ENCODE measurements around the gene SNRK. TPM values are rescaled to one million over a fixed set of nuclear protein-coding genes. Genes with fewer than 3 reads are reported as not detected.

SNRK gene
- total and polyA plus RNA-seq, 2 of the 13 experiments (the other 11 are each of a cell fraction or from before 2014, with no cell fraction given): 11.4 to 16.1 TPM

DNA sequence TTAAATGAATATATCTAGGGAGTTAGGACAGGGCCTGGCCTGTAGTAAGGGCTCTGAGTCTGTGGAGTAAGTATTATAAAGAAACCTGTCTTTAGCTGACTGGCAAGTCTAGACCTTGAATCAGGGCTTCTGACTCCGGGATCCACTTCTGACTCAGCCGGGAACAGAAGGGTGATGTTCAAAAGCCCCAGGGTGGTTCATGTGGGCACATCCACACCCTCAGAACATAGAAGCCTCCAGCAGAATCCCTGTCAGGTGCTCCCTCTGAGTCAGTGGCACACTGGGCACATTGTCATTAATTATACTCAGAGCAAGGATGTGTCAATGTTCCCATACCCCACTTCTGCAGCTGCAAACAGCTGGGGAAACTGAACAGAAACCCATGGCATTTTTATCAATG, 26.7 kb upstream of the SNRK start:
- no peak for ATAC-seq
- CTCF ChIA-PET (ENCODE audit: low intra/inter-chr PET ratio, low total read pairs): no interaction called here

More for the DNA sequence above, 26.7 kb upstream of the SNRK start:
- Histone ChIP-seq H3K4me2 (ENCODE audit: low read depth, low read length) (no peak overlapping the region), H3K27me3 (ENCODE audit: control insufficient read depth in 1 of 2, insufficient read depth in 2 of 2, low read length in 2 of 2) (peaks cover 0 to 11% of the 10 kb centered on the region in 2 experiments; a peak in 2 of 5 replicates), H3K4me3 (replicated peaks in 1 of 3; ENCODE audit: insufficient read depth in 1 of 3, low read depth in 2 of 3, low read length in 3 of 3) (no peak overlapping the region), H3K9me3 (ENCODE audit: low read length) (no peaks in the 10 kb centered on the region), H3K36me3 (replicated peaks in 1 of 2; ENCODE audit: control insufficient read depth in 1 of 2, insufficient read depth in 2 of 2, low read length in 2 of 2) (no peaks in the 10 kb centered on the region), H3K27ac (ENCODE audit: extremely low read length, insufficient read depth, low read length) (no peak overlapping the region), H3K4me1 (ENCODE audit: insufficient read depth, low read length) (peaks cover 10% of the 10 kb centered on the region), H4K20me1 (ENCODE audit: insufficient read depth, low read length) (no peaks in the 10 kb centered on the region), H2AFZ (ENCODE audit: low read length) (no peak overlapping the region), H3K79me2 (ENCODE audit: insufficient read depth, low read length) (no peaks in the 10 kb centered on the region), H3K9ac (ENCODE audit: insufficient read depth, low read depth, low read length) (no peak overlapping the region)
- POLR2A ChIA-PET: no interaction called here
- 18% methylated on average over 2 of the region's 2 CpGs for WGBS (ENCODE audit: low lambda C conversion rate)
- no TSS peak for BruUV-seq (replicated peaks)
- DNase-seq (ENCODE audit: low spot score): no peak
- intact Hi-C loops (cut with micrococcal nuclease; ENCODE audit: unreplicated experiment) (no loop called here), in situ Hi-C loops (cut with HindIII; ENCODE audit: extremely low pct_ligation_motif_present, low pct_unique_long_range_greater_than_20kb) (no loop called here)
- TF ChIP-seq ZNF329 (CRISPR knock-in tag; IDR thresholded peaks at IDR 0.05; ENCODE audit: low read depth): no peak
- TF ChIP-seq, protein P1, sequence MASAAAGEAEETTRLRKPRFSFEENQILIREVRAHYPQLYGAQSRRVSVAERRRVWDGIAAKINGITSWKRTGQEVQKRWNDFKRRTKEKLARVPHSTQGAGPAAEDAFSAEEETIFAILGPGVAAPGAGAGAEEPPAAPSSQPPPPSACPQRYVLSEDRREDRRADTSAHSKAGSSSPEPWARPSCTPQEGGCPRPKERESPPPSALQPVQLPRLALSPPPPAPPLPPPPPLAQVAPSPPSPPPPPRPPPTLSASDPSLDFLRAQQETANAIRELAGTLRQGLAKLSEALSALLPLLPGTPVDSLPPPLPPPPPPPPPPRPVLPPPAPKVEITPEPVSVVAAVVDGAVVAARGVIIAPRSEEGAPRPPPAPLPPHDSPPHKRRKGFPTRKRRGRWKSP (CRISPR knock-in tag; IDR thresholded peaks at IDR 0.05): no peak
- TF ChIP-seq HNF4G (IDR thresholded peaks at IDR 0.05; ENCODE audit: borderline replicate concordance, low read depth, low read length): no peak
- no peak for TF ChIP-seq HNF4G (CRISPR knock-in tag; IDR thresholded peaks at IDR 0.05; ENCODE audit: borderline replicate concordance, low read depth)
- TF ChIP-seq SUZ12 (IDR thresholded peaks at IDR 0.05; ENCODE audit: low read depth, low read length): no peak
- no peak for TF ChIP-seq ZMYM3 (CRISPR knock-in tag; IDR thresholded peaks at IDR 0.05)
- TF ChIP-seq GTF2F1 (IDR thresholded peaks at IDR 0.05; ENCODE audit: low read length): no peak
- TF ChIP-seq NR2F6 (IDR thresholded peaks at IDR 0.05): no peak
- no peak for TF ChIP-seq NR2F6 (CRISPR knock-in tag; IDR thresholded peaks at IDR 0.05)
- TF ChIP-seq RAD21 (CRISPR knock-in tag; IDR thresholded peaks at IDR 0.05): no peak
- TF ChIP-seq, protein P2, sequence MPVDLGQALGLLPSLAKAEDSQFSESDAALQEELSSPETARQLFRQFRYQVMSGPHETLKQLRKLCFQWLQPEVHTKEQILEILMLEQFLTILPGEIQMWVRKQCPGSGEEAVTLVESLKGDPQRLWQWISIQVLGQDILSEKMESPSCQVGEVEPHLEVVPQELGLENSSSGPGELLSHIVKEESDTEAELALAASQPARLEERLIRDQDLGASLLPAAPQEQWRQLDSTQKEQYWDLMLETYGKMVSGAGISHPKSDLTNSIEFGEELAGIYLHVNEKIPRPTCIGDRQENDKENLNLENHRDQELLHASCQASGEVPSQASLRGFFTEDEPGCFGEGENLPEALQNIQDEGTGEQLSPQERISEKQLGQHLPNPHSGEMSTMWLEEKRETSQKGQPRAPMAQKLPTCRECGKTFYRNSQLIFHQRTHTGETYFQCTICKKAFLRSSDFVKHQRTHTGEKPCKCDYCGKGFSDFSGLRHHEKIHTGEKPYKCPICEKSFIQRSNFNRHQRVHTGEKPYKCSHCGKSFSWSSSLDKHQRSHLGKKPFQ (CRISPR knock-in tag; IDR thresholded peaks at IDR 0.05; ENCODE audit: insufficient replicate concordance): no peak
- no peak for TF ChIP-seq SNAPC2 (CRISPR knock-in tag; IDR thresholded peaks at IDR 0.05)
- FAIRE-seq: no peak

Data from HepG2 (cell line).